ENCODE results near the gene EEF1G.
"Not testable (repeated sequence)": the region's sequence is repeated elsewhere in the genome, so short reads cannot be mapped to it uniquely, and the experiment has no call there.

EEF1G gene

DNA sequence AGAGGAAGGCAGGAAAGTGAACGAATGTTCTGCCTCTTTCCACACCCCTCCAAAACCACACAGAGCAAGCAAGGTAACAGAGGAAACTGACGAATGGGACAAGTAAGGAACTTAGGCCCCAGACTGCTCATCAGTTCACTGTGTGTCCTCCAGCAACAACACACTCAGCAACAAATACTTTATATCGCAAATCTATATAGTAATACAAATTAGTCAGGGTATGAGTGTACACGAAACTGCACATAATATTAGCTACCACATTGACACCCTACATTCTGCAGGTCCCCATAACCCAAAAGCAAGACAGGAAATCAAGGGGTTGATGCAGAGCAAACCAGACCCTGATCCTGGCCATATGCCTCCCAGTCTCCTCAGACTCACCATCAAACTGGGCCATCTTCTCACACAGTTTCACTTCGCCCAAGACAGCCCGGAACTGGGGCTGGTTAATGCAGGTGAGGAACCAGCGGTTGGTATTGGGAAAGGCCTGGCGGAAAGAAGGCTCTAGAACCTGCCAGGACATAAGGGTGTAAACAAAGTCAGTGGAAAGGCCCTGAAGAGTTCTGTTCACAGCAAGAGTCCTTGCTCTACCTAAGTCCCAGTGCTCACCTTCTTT, 6.6 kb downstream of the EEF1G start:
- Histone ChIP-seq H3K9me3 (ENCODE audit: low read depth, low read length) (no peaks in the 10 kb centered on the region), H3K4me3 (no peak overlapping the region), H3K9ac (ENCODE audit: insufficient read length) (peak overlapping the region; percentile 32), H3K36me3 (ENCODE audit: insufficient read depth, low read length) (peaks cover 91% of the 10 kb centered on the region), H3K27ac (peak overlapping the region; percentile 54)
- TF ChIP-seq FOXP2 (optimal IDR thresholded peaks at IDR 0.05; ENCODE audit: control extremely low read depth, extremely low read length, insufficient read depth) (no peak), EZH2 (IDR thresholded peaks at IDR 0.05) (no peak), POLR2AphosphoS5 (IDR thresholded peaks at IDR 0.05; ENCODE audit: borderline replicate concordance, low read depth, low read length) (no peak)
- no peak for DNase-seq (ENCODE audit: low read depth, low spot score)

GRCh38 chr11:62566247-62566646, 7.4 kb downstream of the EEF1G start:
- Histone ChIP-seq H3K9ac (ENCODE audit: insufficient read length) (peak overlapping the region; percentile 25), H3K36me3 (ENCODE audit: insufficient read depth, low read length) (peaks cover 91% of the 10 kb centered on the region), H3K4me3 (no peak overlapping the region), H3K9me3 (ENCODE audit: low read depth, low read length) (no peaks in the 10 kb centered on the region), H3K27ac (peak overlapping the region; percentile 54; the same call in 1 of the 2 replicates)
- no peak for DNase-seq (ENCODE audit: low read depth, low spot score)
- TF ChIP-seq POLR2AphosphoS5 (IDR thresholded peaks at IDR 0.05; ENCODE audit: borderline replicate concordance, low read depth, low read length) = no peak
- no peak for TF ChIP-seq EZH2 (IDR thresholded peaks at IDR 0.05)

DNA sequence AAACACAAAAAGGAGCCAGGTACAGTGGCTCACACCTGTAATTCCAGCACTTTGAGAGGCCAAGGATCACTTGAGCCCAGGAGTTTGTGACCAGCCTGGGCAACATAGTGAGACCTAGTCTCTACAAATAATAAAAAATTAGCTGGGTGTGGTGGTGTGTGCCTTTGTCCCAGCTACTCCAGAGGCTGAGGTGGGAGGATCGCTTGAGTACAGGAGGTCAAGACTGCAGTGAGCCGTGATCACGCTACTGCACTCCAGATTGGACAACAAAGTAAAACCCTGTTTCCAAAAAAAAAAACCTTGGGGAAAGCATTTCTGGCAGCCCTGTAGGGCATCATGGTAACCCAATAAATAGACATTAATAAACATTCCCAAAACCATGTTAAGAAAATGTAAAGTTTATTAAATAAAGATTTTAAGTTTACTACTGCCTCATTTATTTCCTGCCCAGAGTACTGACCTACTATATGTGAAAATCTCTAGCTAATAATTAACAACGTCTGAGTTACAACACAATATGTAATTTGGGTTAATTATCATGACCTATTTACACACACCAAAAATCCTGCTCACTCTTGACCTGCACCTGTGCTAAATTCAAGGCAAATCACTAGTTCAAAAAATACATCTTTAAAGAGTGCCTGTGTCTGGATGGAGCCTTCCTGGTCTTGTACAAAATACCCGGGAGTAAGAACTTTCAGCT, 8.4 kb downstream of the EEF1G start:
- DNase-seq (ENCODE audit: low read depth, low spot score) = no peak
- TF ChIP-seq POLR2AphosphoS5 (IDR thresholded peaks at IDR 0.05; ENCODE audit: borderline replicate concordance, low read depth, low read length) (no peak), EZH2 (IDR thresholded peaks at IDR 0.05) (no peak), FOXP2 (optimal IDR thresholded peaks at IDR 0.05; ENCODE audit: control extremely low read depth, extremely low read length, insufficient read depth) (no peak)
- H3K4me3 ChIP-seq = no peak overlapping the region
- no peak overlapping the region for H3K9ac ChIP-seq (ENCODE audit: insufficient read length)
- peaks cover 90% of the 10 kb centered on the region for H3K36me3 ChIP-seq (ENCODE audit: insufficient read depth, low read length)
- H3K27ac ChIP-seq = no peak overlapping the region
- H3K9me3 ChIP-seq (ENCODE audit: low read depth, low read length) = no peaks in the 10 kb centered on the region

- H3K9me3 ChIP-seq (ENCODE audit: low read depth, low read length); H3K9ac ChIP-seq (ENCODE audit: insufficient read length); DNase-seq (ENCODE audit: low read depth, low spot score); H3K4me3 ChIP-seq: not testable (repeated sequence)
- Histone ChIP-seq H3K27ac (peak overlapping the region; percentile 37; the same call in 1 of the 2 replicates), H3K36me3 (ENCODE audit: insufficient read depth, low read length) (peaks cover 93% of the 10 kb centered on the region)
Observed at GRCh38 chr11:62561677-62562230, 11.9 kb downstream of the EEF1G start.

DNA sequence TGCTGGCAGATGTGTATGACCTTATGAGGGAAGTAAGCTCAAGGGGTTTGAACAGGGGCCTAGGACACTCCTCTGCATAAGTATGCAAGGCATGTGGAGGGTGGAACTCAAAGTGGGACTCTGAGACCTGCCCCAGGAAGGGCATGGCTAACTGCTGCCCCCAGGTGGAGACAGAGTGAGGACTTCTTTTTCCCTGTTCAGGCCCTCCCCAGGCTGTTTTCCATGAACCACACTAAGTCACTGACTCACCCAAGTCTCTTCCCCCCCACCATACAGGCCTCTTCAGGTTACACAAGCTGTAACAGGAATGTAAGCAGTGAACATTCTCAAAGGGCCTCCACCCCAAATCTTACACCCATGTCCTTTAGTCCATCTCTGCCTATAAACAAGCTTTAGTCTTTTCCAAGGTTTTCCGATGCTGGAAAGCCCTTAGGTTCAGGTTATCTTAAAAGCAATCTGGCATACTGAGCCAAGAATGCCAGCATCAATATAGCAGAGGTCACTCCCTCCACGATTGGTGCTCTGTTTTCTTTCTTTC, 13.1 kb downstream of the EEF1G start:
- no peak for DNase-seq (ENCODE audit: low read depth, low spot score)
- H3K9ac ChIP-seq (ENCODE audit: insufficient read length) = no peak overlapping the region
- H3K36me3 ChIP-seq (ENCODE audit: insufficient read depth, low read length) = peaks cover 85% of the 10 kb centered on the region

DNA sequence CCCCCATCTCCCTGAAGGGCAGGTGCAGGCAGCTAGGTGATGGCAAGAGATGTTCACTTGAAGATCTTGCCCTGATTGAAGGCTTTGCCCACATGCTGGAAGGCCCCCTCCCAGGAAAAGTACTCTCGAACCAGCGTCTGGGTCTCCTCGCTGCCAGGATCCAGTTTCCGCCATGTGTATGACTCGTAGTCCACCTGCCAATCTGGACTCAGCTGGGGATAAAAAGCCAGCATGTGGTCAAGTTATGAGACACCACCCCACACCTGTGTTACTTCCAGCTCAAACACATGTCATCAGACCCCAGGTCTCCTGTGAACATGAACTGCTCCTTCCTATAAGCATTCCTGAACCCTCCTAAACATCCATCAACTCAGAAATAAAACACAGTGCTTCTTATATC, 14.1 kb downstream of the EEF1G start:
- H3K4me3 ChIP-seq; H3K9ac ChIP-seq (ENCODE audit: insufficient read length); H3K9me3 ChIP-seq (ENCODE audit: low read depth, low read length); DNase-seq (ENCODE audit: low read depth, low spot score): not testable (repeated sequence)
- peak overlapping the region; percentile 46; the same call in 1 of the 2 replicates for H3K27ac ChIP-seq
- H3K36me3 ChIP-seq (ENCODE audit: insufficient read depth, low read length) = peaks cover 78% of the 10 kb centered on the region

More for the DNA sequence above, 13.1 kb downstream of the EEF1G start:
- no peak overlapping the region for H3K4me3 ChIP-seq
- no peaks in the 10 kb centered on the region for H3K9me3 ChIP-seq (ENCODE audit: low read depth, low read length)
- H3K27ac ChIP-seq = peak overlapping the region; percentile 59; the same call in 1 of the 2 replicates
- TF ChIP-seq POLR2AphosphoS5 (IDR thresholded peaks at IDR 0.05; ENCODE audit: borderline replicate concordance, low read depth, low read length) = no peak
- TF ChIP-seq EZH2 (IDR thresholded peaks at IDR 0.05) = no peak
- no peak for TF ChIP-seq FOXP2 (optimal IDR thresholded peaks at IDR 0.05; ENCODE audit: control extremely low read depth, extremely low read length, insufficient read depth)

GRCh38 chr11:62559204-62559603, 14.5 kb downstream of the EEF1G start:
- H3K4me3 ChIP-seq = no peak overlapping the region
- peaks cover 78% of the 10 kb centered on the region for H3K36me3 ChIP-seq (ENCODE audit: insufficient read depth, low read length)
- no peak overlapping the region for H3K9ac ChIP-seq (ENCODE audit: insufficient read length)
- TF ChIP-seq EZH2 (IDR thresholded peaks at IDR 0.05) (no peak), POLR2AphosphoS5 (IDR thresholded peaks at IDR 0.05; ENCODE audit: borderline replicate concordance, low read depth, low read length) (no peak), FOXP2 (optimal IDR thresholded peaks at IDR 0.05; ENCODE audit: control extremely low read depth, extremely low read length, insufficient read depth) (no peak)
- H3K27ac ChIP-seq = peak overlapping the region; percentile 48; the same call in 1 of the 2 replicates
- DNase-seq (ENCODE audit: low read depth, low spot score) = no peak
- no peaks in the 10 kb centered on the region for H3K9me3 ChIP-seq (ENCODE audit: low read depth, low read length)

DNA sequence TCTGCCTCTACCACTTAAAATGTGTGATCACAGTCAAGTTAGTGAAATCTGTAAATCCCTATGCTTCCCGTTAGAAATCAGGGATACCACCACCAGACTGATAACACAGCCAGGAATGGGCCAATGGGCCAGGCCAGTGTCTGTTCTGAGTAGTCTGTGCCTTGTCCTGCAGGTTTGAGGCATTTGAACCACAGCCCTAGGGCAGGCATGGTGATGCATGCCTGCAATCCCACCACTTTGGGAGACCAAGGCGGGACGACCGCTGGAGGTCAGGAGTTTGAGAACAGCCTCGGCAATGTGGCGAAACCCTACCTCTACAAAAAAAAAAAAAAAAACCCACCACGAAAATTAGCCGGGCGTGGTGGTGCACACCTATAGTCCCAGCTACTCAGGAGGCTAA, 15.0 kb downstream of the EEF1G start:
- H3K4me3 ChIP-seq = no peak overlapping the region
- no peak overlapping the region for H3K9ac ChIP-seq (ENCODE audit: insufficient read length)
- no peak for DNase-seq (ENCODE audit: low read depth, low spot score)
- no peak for TF ChIP-seq POLR2AphosphoS5 (IDR thresholded peaks at IDR 0.05; ENCODE audit: borderline replicate concordance, low read depth, low read length)
- no peak for TF ChIP-seq FOXP2 (optimal IDR thresholded peaks at IDR 0.05; ENCODE audit: control extremely low read depth, extremely low read length, insufficient read depth)
- TF ChIP-seq EZH2 (IDR thresholded peaks at IDR 0.05) = no peak
- peaks cover 73% of the 10 kb centered on the region for H3K36me3 ChIP-seq (ENCODE audit: insufficient read depth, low read length)
- peak overlapping the region; percentile 48; the same call in 1 of the 2 replicates for H3K27ac ChIP-seq
- H3K9me3 ChIP-seq (ENCODE audit: low read depth, low read length) = no peaks in the 10 kb centered on the region

Data from SK-N-MC (cell line).